ENCODE data around the gene TRPM6.

Gene TRPM6

DNA sequence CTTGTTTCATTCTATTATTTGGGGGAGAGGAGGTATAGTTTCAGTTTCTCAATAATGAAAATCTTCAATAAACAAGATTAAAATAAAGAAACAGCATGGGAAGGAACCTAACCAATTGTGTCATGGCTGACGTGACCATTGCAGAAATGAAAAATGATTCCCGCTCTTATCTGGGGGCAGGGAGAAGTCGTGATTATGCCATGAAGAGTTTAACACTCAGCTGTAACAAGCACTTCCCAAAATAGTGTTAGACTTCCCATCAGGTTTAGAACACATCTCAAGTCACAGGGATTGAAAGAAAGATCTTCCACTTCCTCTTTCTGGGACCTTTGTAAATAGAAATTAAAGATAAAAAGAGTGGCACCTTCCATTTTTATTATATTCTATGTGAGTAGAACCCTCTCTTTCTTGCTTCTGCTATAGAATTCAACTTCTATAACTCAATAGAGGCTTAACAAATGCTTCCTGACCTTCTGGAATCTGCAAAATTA lies 122.2 kb downstream of the TRPM6 start:
- TF ChIP-seq, protein P1, sequence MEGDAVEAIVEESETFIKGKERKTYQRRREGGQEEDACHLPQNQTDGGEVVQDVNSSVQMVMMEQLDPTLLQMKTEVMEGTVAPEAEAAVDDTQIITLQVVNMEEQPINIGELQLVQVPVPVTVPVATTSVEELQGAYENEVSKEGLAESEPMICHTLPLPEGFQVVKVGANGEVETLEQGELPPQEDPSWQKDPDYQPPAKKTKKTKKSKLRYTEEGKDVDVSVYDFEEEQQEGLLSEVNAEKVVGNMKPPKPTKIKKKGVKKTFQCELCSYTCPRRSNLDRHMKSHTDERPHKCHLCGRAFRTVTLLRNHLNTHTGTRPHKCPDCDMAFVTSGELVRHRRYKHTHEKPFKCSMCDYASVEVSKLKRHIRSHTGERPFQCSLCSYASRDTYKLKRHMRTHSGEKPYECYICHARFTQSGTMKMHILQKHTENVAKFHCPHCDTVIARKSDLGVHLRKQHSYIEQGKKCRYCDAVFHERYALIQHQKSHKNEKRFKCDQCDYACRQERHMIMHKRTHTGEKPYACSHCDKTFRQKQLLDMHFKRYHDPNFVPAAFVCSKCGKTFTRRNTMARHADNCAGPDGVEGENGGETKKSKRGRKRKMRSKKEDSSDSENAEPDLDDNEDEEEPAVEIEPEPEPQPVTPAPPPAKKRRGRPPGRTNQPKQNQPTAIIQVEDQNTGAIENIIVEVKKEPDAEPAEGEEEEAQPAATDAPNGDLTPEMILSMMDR (IDR thresholded peaks at IDR 0.05): no peak

DNA sequence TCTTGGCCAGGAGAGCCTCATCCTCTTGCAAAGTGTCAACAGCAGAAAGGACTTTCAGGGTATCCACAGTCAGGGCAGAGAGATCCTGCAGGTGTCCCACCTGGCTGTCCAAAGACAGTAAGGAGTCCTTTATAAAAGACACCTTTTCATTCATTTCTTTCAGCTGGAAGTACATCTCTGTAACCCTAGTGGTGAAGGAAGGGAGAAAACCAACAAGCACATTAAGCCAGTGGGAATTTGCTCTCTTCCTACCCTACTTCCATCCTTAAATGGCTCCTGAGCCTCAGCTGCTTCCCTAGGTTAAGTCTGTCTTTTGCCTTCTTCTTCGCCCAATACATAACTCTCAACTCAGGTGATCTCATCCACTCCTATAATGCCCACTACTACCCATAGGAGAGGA lies 124.8 kb downstream of the TRPM6 start:
- TF ChIP-seq, protein P1 (IDR thresholded peaks at IDR 0.05): no peak

GRCh38 chr9:74760031-74760700 lies 127.6 kb downstream of the TRPM6 start:
- TF ChIP-seq, protein P1 (IDR thresholded peaks at IDR 0.05): no peak

GRCh38 chr9:74755999-74756398 lies 131.7 kb downstream of the TRPM6 start:
- TF ChIP-seq, protein P1 (IDR thresholded peaks at IDR 0.05): no peak

DNA sequence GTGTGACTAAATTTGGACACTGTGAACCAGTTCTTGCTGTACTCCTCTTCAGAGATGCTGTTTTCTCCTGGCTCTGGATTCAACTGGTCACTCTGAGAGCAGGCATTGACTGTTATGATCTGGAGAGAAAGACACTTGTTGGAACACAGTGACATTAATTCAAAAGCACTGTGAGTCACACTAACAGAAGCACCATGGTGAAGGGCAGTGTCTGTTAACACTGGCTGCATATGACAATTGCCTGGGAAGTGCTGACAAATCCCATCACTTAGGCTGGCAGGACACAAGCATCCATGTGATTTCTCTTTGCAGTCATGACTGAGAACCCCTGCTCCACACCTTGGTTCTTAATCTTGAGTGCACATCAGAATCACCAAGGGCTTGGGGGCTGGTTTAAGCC lies 132.4 kb downstream of the TRPM6 start:
- TF ChIP-seq, protein P1 (IDR thresholded peaks at IDR 0.05): no peak

DNA sequence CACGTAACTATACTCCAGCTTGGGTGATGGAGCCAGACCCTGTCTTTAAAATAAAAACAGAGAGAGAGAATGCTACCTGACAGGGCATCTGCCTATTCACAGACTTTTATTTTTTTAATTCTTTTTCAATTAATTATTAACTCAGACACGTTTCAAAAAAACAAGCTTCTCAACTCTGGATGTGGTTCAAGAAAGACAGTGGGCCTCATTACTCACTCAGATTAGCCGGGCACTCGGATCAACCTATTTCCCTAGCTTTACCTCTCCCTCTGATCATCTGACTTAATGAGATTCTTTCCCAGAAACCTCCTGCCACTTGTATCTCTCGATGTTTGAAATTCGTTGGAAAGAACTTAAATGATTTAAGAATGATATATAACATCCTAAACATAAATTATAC lies 134.1 kb downstream of the TRPM6 start:
- TF ChIP-seq, protein P1 (IDR thresholded peaks at IDR 0.05): no peak

- TF ChIP-seq, protein P1 (IDR thresholded peaks at IDR 0.05): no peak
These were observed 138.8 kb downstream of the TRPM6 start for GRCh38 chr9:74748966-74749365.
